GM23248 (cell line): ENCODE results near the gene PIGQ. TPM values are rescaled to one million over a fixed set of nuclear protein-coding genes. Genes with fewer than 3 reads are reported as not detected.

ENCODE experiments used
- DNase-seq: peaks from one replicate; pipeline ENCODE4 v3.0.0-alpha.2; 2015
- H2AFZ ChIP-seq: fragments of 200-600 bp; sonication (generic); 2 replicates; pipeline ENCODE4 v1.6.1; 2016; ENCODE audit warnings: antibody characterized with exemption
- H3F3A ChIP-seq: fragments of 200-600 bp; sonication (generic); 2 replicates; pipeline ENCODE4 v1.6.1; 2016; ENCODE audit warnings: mild to moderate bottlenecking, antibody characterized with exemption, mixed run types; ENCODE audit not compliant: insufficient read depth
- H3K27ac ChIP-seq: fragments of 200-600 bp; sonication (generic); 2 replicates; pipeline ENCODE4 v1.5.1; 2016; ENCODE audit warnings: mild to moderate bottlenecking
- H3K27me3 ChIP-seq: fragments of 200-600 bp; sonication (generic); replicated peaks from 2 replicates; pipeline ENCODE4 v1.6.1; 2016; ENCODE audit warnings: mild to moderate bottlenecking; ENCODE audit not compliant: insufficient read depth
- H3K36me3 ChIP-seq: fragments of 200-600 bp; sonication (generic); 2 replicates; pipeline ENCODE4 v1.6.1; 2016; ENCODE audit warnings: low read depth, mild to moderate bottlenecking
- H3K4me1 ChIP-seq: fragments of 200-600 bp; sonication (generic); 2 replicates; pipeline ENCODE4 v1.6.1; 2016; ENCODE audit warnings: mild to moderate bottlenecking; ENCODE audit not compliant: insufficient read depth
- H3K4me2 ChIP-seq: fragments of 200-600 bp; sonication (generic); one replicate; pipeline ENCODE4 v1.6.1; 2016; ENCODE audit warnings: mild to moderate bottlenecking; ENCODE audit not compliant: unreplicated experiment
- H3K4me3 ChIP-seq: fragments of 200-600 bp; sonication (generic); 2 replicates; pipeline ENCODE4 v1.5.1; 2016; ENCODE audit warnings: mild to moderate bottlenecking
- H3K79me2 ChIP-seq: fragments of 200-600 bp; sonication (generic); 2 replicates; pipeline ENCODE4 v1.6.1; 2016; ENCODE audit warnings: mild to moderate bottlenecking; ENCODE audit not compliant: insufficient read depth
- H3K9ac ChIP-seq: fragments of 200-600 bp; sonication (generic); 2 replicates; pipeline ENCODE4 v1.6.1; 2016; ENCODE audit warnings: mild to moderate bottlenecking
- H3K9me2 ChIP-seq: fragments of 200-600 bp; sonication (generic); 2 replicates; pipeline ENCODE4 v1.6.1; 2016; ENCODE audit warnings: mixed run types, mild to moderate bottlenecking, moderate library complexity; ENCODE audit not compliant: insufficient read depth
- H3K9me3 ChIP-seq: fragments of 200-600 bp; sonication (generic); one replicate; pipeline ENCODE4 v1.6.1; 2017; ENCODE audit warnings: low read depth
- H4K20me1 ChIP-seq: fragments of 200-600 bp; sonication (generic); 2 replicates; pipeline ENCODE4 v1.6.0; 2016; ENCODE audit not compliant: insufficient read depth
- EZH2 ChIP-seq: fragments of 200-600 bp; sonication (generic); IDR thresholded peaks from 2 replicates; pipeline ENCODE4 v1.6.1; 2018; ENCODE audit warnings: antibody characterized with exemption, mild to moderate bottlenecking; ENCODE audit not compliant: insufficient read depth, poor library complexity, severe bottlenecking
- EZH2phosphoT487 ChIP-seq: fragments of 200-600 bp; sonication (generic); IDR thresholded peaks from 2 replicates; pipeline ENCODE4 v1.6.1; 2018; ENCODE audit warnings: antibody characterized with exemption, moderate library complexity, mild to moderate bottlenecking, low read depth; ENCODE audit not compliant: insufficient read depth
- WGBS, 2 experiments: methylation state at CpG; one replicate each; pipeline ENCODE4 v1.1.6; 2015 to 2017; ENCODE audit warnings: low lambda C conversion rate in 2 of 2, low coverage in 1 of 2; ENCODE audit errors: missing lambda C conversion rate in 2 of 2; 5-methylcytosine and 5-hydroxymethylcytosine counted together
- in situ Hi-C: fragments of 300-500 bp; cut with MboI; formaldehyde crosslinking; loops from 2 replicates; pipeline ENCODE4 v1.15.0; 2020
- polyA plus RNA-seq: library from polyadenylated mRNA; unstranded; fragments of >200 nt; fragmentation: Nextera tagmentation; extraction: Ambion mirVana; gene quantifications from 2 replicates; pipeline ENCODE4 v1.2.1, GENCODE V29; 2016
- total RNA-seq: library from RNA; depleted of rRNA; stranded (reverse); fragments of >200 nt; shearing (Covaris generic); gene quantifications from 2 replicates; pipeline ENCODE4 v1.2.3, GENCODE V29; 2014

PIGQ gene
- total and polyA plus RNA-seq, 2 experiments from 2014 or later = 31.6 to 35.0 TPM

DNA sequence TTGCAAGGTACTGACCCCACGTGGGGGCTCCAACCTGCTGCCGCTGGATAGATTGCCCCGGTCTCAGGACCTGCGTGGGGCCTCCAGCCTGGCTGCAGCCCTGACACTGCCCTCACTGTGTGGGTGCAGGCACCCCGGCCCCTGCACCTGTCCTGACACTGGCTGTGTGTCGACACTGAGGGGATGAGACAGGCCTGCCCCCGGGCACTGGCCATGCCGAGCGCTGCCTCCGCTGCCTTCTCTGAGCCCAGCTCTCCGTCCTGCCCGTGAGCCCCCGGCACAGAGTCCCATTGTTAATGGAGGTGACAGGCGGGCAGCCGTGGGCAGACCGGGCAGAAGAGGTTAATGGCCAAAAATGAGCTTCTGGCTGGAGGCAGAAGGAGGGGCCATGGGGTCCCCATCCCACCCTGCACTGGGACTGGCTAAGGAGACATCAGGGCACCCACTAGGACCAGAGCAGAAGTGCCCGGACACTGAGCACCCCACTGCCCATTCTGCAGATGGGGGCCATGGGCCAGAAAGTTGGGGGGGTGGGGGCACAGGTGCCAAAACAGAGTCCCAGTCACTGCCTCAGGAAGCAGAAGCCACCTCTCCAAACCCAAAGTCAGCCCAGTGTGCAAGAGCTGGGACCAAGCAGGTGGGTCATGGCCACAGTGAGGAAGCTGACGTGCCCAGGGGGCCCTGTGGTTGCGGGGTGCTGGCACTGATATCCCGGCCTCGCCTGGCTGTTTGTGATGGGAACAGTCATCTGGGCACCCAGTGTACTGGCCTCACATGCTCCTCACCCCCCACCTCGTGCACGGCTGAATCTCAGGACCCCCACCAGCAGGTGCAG lies 12.1 kb upstream of the PIGQ start:
- Histone ChIP-seq H3K9me3 (no peaks in the 10 kb centered on the region), H3K79me2 (no peaks in the 10 kb centered on the region), H3K27me3 (peaks cover 13% of the 10 kb centered on the region; the same call in 1 of the 2 replicates), H3K9ac (no peak overlapping the region), H3K36me3 (no peaks in the 10 kb centered on the region), H3K9me2 (no peaks in the 10 kb centered on the region), H3K4me1 (peaks cover 17% of the 10 kb centered on the region), H3K27ac (no peak overlapping the region), H2AFZ (no peak overlapping the region), H3K4me2 (no peak overlapping the region), H4K20me1 (no peaks in the 10 kb centered on the region), H3K4me3 (no peak overlapping the region), H3F3A (no peaks in the 10 kb centered on the region)
- no peak for DNase-seq
- TF ChIP-seq EZH2 (no peak), EZH2phosphoT487 (no peak)
- WGBS, 2 experiments = 81 to 82% methylated on average over 23 of the region's 23 CpGs
- in situ Hi-C loops = no loop called here

DNA sequence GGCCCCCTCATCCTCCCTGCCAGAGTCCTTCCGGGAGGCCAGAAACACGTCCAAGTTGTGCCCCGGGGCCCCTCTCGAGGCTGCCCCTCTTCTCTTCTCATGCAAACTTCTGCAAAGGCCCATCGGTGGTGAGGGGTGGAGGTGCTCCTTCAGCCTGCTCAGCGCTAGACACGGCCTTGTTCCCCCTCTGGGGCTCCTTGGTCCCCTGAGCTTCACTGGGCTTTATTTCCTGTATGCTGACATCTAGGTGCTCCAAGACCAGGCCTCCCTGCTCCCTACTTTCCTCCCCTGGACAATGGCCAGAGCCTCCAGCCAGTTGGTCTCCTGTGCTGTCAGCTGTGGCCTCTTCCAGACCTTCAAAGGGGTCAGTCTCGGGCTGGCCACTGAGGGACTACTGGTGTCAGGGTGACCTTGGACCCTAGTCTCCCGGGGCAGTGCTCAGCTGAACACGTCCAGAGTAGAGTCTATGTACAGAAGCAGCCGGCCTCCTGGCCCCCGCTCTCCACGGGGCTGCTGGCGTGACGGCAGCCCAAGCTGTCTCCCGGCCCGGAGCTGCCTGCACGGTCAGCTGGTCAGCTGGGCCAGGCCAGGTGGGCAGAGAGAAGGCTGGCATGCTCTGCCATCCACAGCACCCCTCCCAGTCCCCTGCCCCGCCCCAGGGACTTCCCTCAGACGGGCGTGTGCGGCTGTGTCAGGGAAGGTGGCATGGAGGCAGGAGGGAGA lies 11.3 kb upstream of the PIGQ start:
- Histone ChIP-seq H3K27ac (no peak overlapping the region), H3F3A (no peaks in the 10 kb centered on the region), H3K9ac (no peak overlapping the region), H3K4me3 (no peak overlapping the region), H3K27me3 (peaks cover 13% of the 10 kb centered on the region; the same call in 1 of the 2 replicates), H3K9me2 (no peaks in the 10 kb centered on the region), H4K20me1 (no peaks in the 10 kb centered on the region), H3K4me1 (peaks cover 17% of the 10 kb centered on the region), H3K79me2 (no peaks in the 10 kb centered on the region), H3K4me2 (no peak overlapping the region), H3K9me3 (no peaks in the 10 kb centered on the region), H3K36me3 (no peaks in the 10 kb centered on the region), H2AFZ (no peak overlapping the region)
- in situ Hi-C loops = no loop called here
- no peak for TF ChIP-seq EZH2phosphoT487
- no peak for TF ChIP-seq EZH2
- no peak for DNase-seq
- 60% methylated on average over 17 to 22 of the region's 22 CpGs for WGBS, 2 experiments

DNA sequence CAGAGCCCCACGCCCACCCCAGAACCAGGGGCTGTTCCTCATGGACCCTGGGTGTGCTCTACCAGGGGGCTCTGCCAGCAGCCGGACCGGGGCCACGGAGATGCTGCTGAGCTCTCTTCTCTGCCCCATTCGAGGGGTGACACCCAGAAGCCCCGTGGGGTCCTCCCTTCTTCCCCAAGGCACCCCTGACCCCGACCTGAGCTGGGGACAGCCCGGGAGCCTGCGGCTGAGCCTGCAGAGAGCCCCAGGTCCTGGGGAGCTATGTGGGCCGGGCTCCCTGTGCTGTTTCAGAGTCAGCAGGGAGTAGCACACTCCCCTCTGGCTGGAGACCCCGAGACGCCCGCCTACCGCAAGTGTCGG lies 10.8 kb upstream of the PIGQ start:
- H3K4me2 ChIP-seq = no peak overlapping the region
- no peaks in the 10 kb centered on the region for H3F3A ChIP-seq
- no peak overlapping the region for H3K27ac ChIP-seq
- in situ Hi-C loops = no loop called here
- no peak overlapping the region for H2AFZ ChIP-seq
- no peaks in the 10 kb centered on the region for H3K79me2 ChIP-seq
- no peak overlapping the region for H3K9ac ChIP-seq
- TF ChIP-seq EZH2phosphoT487 (no peak), EZH2 (no peak)
- peaks cover 13% of the 10 kb centered on the region; the same call in 1 of the 2 replicates for H3K27me3 ChIP-seq
- no peaks in the 10 kb centered on the region for H4K20me1 ChIP-seq
- H3K36me3 ChIP-seq = no peaks in the 10 kb centered on the region
- no peaks in the 10 kb centered on the region for H3K9me2 ChIP-seq
- no peak overlapping the region for H3K4me3 ChIP-seq
- H3K9me3 ChIP-seq = no peaks in the 10 kb centered on the region
- no peak for DNase-seq
- 46 to 49% methylated on average over 9 to 13 of the region's 15 CpGs for WGBS, 2 experiments
- H3K4me1 ChIP-seq = peaks cover 15% of the 10 kb centered on the region

DNA sequence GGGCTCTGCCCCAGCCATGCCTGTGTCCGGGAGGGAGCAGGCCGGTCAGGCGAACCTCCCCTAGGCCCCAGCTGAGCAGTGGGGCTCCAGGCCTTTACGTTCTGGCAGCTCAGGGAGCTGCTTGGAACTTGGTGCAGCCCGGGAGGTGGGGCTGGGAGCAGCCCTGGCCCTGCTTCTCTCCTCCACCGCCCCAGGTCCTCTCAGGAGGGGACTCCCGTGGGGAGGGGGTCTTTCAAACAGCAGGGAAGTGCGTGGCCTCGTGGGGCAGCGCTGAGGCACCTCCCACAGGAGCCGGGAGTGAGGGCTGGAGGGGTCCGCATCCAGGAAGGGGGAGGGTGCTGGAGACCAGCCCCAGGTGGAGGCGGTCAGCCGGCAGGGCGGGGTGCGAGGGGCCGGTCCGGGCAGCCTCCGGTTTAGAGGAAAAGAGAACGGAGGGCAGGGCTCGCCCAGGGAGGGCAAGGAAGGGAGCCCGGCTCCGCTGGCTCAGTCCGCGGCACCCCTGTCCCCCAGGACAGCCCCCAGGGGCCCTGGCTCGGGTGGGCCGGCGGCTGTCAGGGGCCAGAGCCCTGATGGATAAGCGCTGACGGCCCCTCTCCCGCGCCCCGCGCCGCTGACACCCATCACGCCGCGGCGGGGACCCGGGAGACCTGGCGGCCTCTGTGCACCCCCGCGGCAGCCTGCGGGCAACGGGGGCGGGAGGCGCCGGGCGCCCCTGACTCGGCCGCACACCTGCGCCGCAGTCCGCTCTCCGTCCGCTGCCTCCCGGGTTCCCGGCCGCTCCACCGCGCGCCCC lies 10.2 kb upstream of the PIGQ start:
- 5 to 7% methylated on average over 28 to 41 of the region's 62 CpGs for WGBS, 2 experiments
- Histone ChIP-seq H3K9me2 (no peaks in the 10 kb centered on the region), H3K27ac (no peak overlapping the region), H4K20me1 (no peaks in the 10 kb centered on the region), H3K27me3 (peaks cover 13% of the 10 kb centered on the region; the same call in 1 of the 2 replicates), H2AFZ (no peak overlapping the region), H3K36me3 (no peaks in the 10 kb centered on the region), H3K9ac (no peak overlapping the region), H3F3A (no peaks in the 10 kb centered on the region), H3K4me2 (no peak overlapping the region), H3K9me3 (no peaks in the 10 kb centered on the region), H3K4me1 (peaks cover 9% of the 10 kb centered on the region), H3K79me2 (no peaks in the 10 kb centered on the region), H3K4me3 (no peak overlapping the region)
- no peak for DNase-seq
- in situ Hi-C loops = no loop called here
- TF ChIP-seq EZH2 = peak; percentile 90
- TF ChIP-seq EZH2phosphoT487 = no peak
